Measurements from ENCODE around the gene DPH1.
A peak's percentile ranks its signal among the peaks of the same experiment; 100 is the strongest.
"Not testable (repeated sequence)": the region's sequence is repeated elsewhere in the genome, so short reads cannot be mapped to it uniquely, and the experiment has no call there.

Gene DPH1

DNA sequence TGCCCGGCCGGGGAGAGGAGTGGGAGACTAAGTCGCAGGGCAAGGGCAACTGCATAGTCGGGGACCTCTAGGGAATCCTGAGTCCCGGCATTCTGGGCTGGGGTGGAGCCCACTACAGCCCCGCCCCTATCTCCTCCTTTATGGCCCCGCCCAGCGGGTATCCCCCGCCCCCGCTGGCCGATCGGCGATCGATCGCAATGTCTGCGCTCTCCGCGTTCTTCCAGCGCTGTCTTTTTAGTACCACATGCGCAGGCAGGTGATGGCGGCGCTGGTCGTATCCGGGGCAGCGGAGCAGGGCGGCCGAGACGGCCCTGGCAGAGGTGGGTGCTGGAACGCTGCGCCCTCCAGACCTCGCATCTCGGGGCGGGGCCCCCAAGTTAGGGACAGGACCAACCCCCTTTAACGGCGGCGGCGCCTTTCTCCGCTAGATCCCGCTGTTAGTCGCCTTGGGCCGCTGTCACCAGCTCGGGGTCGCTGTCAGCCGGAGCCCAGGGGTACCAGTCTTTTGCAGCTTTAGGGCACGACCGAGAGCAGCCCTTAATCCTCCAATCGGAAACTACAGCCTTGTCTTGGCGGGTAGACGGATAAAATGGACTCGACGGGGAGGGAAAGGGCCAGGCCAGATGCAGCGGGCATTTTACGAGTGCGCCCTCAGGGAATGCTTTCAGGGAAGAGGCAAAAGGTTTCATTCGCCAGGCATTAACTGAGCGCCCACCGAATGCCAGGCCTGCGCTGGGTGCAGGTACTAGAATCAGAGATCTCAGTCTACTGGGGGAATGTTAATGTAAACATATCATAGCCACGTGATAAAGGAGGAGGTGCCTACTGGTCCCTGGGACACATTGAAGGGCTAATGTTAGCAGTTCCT is at the start of gene DPH1:
Gene DPH1, plus strand, starts transcription at position 243 of the 868 bp plus-strand sequence. Its CDS starts 17 bp downstream, at position 260.
- peak in 57 of 58 donors; percentile 37 to 94 (median 82) for DNase-seq

GRCh38 chr17:1980665-1981250 is 49.2 kb upstream of the DPH1 start:
- DNase-seq: no peak

DNA sequence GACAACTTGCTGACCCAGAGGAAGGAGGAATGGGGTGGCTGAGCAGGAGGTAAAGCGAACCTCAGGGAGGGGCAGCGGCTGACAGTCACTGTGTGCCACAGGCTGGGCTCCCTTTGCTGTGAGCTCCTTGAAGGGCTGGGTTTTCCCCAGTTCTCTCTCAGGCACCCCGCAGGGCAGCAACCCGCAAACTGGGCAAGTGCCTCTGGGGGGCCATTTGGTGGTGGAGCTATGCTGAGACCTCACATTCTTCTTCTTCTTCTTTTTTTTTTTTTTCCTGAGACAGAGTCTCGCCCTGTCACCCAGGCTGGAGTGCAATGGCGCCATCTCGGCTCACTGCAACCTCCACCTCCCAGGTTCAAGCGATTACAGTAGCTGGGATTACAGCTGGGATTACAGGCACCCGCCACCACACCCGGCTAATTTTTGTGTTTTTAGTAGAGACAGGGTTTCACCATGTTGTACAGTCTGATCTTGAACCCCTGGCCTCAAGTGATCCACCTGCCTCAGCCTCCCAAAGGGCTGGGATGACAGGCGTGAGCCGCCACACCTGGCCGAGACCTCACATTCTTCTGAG is 47.1 kb upstream of the DPH1 start:
- DNase-seq: not testable (repeated sequence)

- DNase-seq: no peak
Observed at GRCh38 chr17:1985093-1985492, 44.9 kb upstream of the DPH1 start.

GRCh38 chr17:1985686-1986085 is 44.3 kb upstream of the DPH1 start:
- no peak for DNase-seq

DNA sequence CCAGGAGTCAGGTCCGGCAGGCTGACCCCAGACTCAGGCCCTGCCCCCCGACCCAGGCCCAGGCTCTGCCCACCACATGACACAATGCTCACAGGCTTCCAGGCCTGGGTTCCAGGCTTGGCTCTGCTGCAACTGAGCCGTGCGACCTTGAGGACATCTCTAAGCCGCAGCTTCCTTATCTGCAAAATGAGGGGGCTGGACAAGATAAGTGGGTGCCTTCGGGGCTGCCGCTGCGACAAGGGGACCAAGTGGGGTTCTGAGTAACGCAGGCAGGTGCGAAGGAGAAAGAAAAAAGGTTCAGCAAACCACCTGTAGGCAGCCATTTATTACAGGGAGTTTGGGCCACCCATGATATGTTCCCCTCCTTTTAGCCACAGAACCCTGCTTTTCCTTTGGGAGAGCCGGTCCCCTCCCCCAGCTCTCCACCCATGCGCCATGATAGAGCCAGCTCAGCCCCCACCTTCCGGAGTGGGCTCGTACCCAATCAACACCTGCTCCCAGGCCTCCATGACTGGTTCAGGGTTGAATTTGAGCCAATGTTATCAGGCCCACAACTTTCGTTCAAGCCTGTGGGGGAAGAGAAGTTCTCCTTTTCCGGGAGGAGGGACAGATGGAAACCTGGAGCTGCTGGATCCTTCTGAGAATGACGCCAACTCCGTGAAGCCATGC is 43.0 kb upstream of the DPH1 start:
- peak in 19 of 58 donors; percentile 17 to 75 (median 42) for DNase-seq

DNA sequence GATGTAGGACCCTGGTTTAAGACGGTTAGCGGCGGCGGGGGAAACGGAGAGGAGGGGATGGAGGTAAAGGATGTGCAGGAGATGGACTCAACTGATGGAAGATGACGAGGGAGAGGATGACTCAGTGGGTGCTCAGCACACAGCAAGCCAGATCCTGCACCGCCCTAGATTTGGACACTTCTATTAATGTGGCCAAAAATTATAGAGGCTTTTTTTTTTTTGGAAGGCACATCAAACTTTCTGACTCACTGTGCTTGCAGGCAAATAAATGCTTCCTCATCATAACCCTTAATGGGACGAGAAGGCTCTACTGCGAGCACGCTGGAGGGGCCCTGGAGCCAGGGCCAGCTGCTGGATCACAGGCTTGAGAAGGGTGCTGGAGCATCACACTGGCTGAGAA is 40.8 kb upstream of the DPH1 start:
- DNase-seq: peak in 11 of 58 donors; percentile 12 to 50 (median 37)

- peak in 42 of 58 donors; percentile 18 to 87 (median 52) for DNase-seq
Observed at GRCh38 chr17:1992541-1992940, 37.4 kb upstream of the DPH1 start.

GRCh38 chr17:1994707-1995106 is 35.2 kb upstream of the DPH1 start:
- DNase-seq: no peak

DNA sequence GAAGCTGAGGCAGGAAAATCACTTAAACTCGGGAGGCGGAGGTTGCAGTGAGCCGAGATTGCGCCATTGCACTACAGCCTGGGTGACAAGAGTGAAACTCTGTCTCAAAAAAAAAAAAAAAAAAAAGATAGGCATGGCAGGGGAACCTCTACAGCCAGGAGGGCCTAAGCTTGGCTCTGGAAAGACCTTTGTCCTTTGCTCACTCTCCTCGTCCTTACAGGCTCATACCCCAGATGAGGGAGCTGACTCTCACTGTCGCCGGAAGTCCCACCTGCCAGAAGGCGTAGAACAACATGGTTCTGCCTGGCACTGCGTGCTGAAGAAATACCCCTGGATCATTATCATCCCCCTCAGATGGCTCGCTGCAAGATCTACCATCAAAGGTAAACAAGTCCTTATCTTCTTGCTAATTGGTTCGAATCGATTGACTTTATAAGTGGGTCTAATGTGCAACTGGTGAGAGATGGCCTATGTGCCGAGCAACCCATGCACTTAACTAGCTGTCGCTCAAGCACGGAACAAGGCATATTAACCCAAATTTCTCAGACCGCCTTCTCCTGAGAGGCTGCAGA is 34.5 kb upstream of the DPH1 start:
- DNase-seq: no peak

DNA sequence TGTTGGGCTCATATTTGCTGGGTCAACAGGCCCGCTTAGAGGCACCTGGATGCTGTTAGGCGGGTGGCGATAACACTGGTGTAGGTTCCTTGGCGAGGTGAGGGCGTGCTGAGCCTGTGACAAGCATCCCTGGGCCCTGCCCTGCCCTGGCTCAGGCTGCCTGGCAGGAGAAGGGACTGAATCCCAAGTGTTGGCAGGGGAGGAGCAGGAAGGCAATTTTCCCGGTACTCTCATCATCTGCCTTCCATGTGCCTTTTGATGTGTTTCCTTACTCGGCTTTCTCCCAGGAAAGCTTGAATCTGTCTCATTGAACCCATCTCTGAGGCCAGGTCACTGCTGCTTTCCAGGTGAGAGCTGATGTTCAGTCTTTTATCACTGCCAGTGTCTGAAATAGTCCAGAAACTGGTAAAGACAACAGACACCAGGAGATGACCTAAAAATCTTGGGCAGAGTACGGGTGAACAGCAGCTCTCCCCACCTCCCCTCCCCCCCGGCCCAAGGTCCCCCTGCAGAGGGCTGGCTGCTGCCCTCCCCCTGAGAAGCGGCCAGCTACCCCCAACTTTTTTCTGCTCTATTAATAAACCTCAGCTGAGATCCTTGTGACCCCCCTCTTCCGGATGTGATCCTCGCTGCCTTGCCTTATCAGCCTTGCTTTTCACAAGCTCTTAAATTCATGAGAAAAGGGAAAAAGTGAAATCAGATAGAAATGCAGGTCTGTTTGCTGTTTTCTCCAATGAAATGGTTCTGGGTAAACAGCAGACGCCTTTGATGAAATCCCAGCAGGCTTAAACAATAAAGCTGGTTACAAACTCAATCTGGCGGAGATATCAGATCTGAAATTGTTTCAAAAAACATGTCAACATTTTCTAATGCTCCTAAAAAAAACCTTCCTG is 33.8 kb upstream of the DPH1 start:
- DNase-seq: no peak

- DNase-seq: no peak
Observed at GRCh38 chr17:1996800-1997288, 33.1 kb upstream of the DPH1 start.

GRCh38 chr17:1997289-1997926 is 32.5 kb upstream of the DPH1 start:
- DNase-seq: peak in 1 of 58 donors; percentile 66

DNA sequence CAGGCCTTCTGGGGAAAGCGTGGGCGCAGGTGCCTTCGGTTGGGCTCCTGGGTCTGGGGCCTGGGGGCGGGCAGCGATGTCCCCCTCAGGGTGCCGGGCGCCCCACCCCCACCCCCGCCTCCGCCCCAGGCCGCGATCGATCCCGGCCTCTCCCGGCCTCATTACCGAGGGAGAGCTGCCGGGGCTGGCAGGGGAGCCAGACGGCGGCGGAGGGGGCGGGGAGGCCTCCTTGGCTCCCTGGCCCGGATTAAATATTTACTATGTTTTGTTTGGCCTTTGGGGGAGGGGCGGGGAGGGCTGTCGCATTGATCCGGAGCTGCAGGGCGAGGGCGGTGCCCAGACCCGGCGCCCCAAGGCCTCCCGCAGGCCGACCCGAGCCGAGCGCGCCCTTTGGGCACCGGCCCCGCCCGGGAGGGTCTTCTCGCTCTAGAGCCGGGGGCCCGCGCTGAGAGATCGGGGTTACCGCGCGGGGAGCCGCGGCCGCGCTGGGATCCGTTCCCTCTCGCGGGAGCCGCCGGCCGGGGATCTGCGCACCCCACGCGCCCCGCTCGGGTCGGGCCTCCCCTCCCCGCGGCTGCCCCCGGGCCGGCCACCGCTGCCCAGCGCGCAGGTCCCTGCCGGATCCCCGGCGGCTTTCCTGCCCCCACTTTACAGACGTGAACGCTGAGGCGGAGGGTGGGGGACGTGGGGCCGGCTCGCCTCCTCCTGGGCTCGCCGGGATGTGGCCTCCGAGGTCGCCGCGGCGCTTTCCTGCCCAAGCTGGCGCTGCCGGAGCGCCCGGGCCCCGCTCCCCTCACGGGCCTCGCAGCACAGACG is 31.8 kb upstream of the DPH1 start:
- peak in 1 of 58 donors; percentile 66 for DNase-seq

DNA sequence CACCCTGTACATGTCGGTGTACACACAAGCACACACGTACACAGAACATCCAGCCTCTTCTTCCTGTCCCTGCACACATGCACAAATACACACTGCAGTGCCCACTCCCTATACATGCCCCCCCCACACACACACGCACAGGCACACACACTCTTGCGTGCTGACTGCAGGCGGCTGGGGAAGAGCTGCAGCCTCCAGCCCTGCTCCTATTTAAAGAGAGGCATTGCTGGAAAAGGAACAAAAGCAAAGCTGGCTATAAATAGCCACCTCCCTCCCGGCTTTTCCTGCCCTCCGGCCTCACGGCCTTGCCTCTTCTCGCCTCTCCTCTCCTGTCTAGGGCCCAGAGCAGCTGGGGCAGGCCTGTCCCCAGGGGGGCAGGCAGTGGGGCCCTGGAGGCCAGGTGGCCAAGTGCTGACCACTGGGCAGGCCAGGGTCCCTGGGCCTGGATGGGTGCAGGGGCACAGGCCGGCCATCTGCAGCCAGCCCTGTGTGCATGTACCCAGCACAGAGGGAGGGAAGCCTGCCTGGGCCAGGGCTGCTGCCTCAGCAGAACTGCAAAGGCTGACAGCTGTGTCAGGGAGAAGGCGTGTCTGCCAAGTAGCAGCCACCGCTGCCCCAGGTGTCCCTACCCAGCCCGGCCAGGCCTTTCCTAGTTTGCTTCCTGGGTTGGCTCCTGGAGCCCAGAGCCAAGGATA is 30.2 kb upstream of the DPH1 start:
- DNase-seq: peak in 40 of 58 donors; percentile 21 to 80 (median 55)

GRCh38 chr17:2002767-2003329 is 27.1 kb upstream of the DPH1 start:
- peak in 3 of 58 donors; percentile 21 to 45 (median 40) for DNase-seq

- no peak for DNase-seq
Observed at GRCh38 chr17:2003525-2003924, 26.4 kb upstream of the DPH1 start.
